ENCODE measurements around the gene PDSS2. TPM values are rescaled to one million over a fixed set of nuclear protein-coding genes. Genes with fewer than 3 reads are reported as not detected.
"Not testable (repeated sequence)": the region's sequence is repeated elsewhere in the genome, so short reads cannot be mapped to it uniquely, and the experiment has no call there.

Gene PDSS2
- total RNA-seq, 1 donor from 2014 or later: 19.3 TPM

DNA sequence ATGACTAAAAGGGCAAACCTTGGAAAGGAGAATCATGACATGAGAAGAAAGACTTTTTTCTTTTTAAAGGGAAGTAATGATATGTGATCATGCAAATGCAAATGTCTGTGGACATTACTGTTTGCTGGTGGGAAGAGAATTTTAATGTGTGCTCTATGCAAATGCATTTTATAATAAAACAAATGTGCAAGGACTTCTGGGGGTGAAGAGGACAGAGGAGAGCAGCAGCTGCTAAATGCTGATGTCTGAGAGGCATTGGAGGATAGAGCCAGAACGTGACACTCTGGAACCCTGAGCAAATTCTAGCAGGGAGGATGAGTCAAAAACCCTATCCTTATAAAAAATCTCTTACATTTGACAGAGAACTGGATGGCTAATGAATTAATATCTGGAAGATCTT lies 274.9 kb downstream of the PDSS2 start:
- H3K27ac Mint-ChIP-seq: no peak overlapping the region
- H3K9me3 Mint-ChIP-seq: no peaks in the 10 kb centered on the region
- peaks cover 13% of the 10 kb centered on the region for H3K36me3 Mint-ChIP-seq (ENCODE audit: low read depth)
- no peak for TF ChIP-seq CTCF (IDR thresholded peaks at IDR 0.05)
- H3K4me3 Mint-ChIP-seq: no peak overlapping the region
- DNase-seq (no peak), ATAC-seq (ENCODE audit: low read depth) (no peak)
- CTCF ChIA-PET: no interaction called here
- intact Hi-C loops (cut with micrococcal nuclease): no loop called here
- no peaks in the 10 kb centered on the region for H3K4me1 Mint-ChIP-seq
- POLR2A ChIA-PET: no interaction called here
- no peaks in the 10 kb centered on the region for H3K27me3 Mint-ChIP-seq

DNA sequence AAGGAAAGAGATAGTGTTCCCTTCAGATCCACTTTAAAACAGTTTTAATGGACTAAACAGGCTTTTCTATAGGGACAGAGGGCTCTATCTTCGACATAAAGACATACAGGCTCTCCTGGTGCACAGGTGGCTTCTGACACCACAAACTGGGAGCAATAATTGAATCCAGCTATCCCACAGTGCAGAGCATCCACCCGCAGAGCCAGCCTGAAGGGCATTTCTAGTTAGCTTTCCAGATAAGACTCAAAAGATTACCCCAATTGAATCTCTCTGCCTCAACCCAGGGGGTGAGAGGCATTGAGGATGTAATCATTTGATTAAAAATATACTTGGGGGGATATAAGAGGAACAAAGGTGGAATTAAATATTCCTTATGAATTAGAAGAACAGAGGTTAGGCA lies 279.3 kb downstream of the PDSS2 start:
- Mint-ChIP-seq H3K9me3 (no peaks in the 10 kb centered on the region), H3K4me3 (no peak overlapping the region), H3K4me1 (no peaks in the 10 kb centered on the region), H3K27me3 (no peaks in the 10 kb centered on the region), H3K27ac (no peak overlapping the region), H3K36me3 (ENCODE audit: low read depth) (peaks cover 7% of the 10 kb centered on the region)
- ATAC-seq (ENCODE audit: low read depth) (no peak), DNase-seq (no peak)
- ChIA-PET CTCF (no interaction called here), POLR2A (no interaction called here)
- TF ChIP-seq CTCF (IDR thresholded peaks at IDR 0.05): no peak
- intact Hi-C loops (cut with micrococcal nuclease): no loop called here

GRCh38 chr6:107179004-107179403 lies 280.4 kb downstream of the PDSS2 start:
- Mint-ChIP-seq H3K27ac (no peak overlapping the region), H3K36me3 (ENCODE audit: low read depth) (peaks cover 13% of the 10 kb centered on the region), H3K4me1 (no peaks in the 10 kb centered on the region), H3K4me3 (no peak overlapping the region), H3K9me3 (no peaks in the 10 kb centered on the region), H3K27me3 (no peaks in the 10 kb centered on the region)
- POLR2A ChIA-PET: no interaction called here
- intact Hi-C loops (cut with micrococcal nuclease): no loop called here
- DNase-seq (no peak), ATAC-seq (ENCODE audit: low read depth) (no peak)
- TF ChIP-seq CTCF (IDR thresholded peaks at IDR 0.05): no peak
- CTCF ChIA-PET: no interaction called here

DNA sequence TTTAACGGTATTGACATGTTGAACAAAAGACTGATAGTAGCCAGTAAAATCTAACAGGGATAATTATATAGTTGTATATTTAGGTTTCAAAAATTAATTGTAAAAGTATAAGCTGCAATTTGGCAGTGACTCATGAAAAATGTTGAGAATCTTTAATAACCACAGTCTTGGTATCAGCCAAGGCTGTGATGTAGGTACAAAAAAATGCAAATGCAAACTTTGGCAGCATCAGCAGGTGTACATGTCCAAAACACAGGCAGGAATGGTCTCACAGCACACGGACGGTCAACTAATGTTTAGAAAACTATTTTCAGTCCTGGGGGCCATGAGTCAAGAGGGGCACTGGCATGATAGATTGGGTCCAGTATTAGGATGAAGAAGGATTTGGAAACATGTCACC lies 285.6 kb downstream of the PDSS2 start:
- no peaks in the 10 kb centered on the region for H3K9me3 Mint-ChIP-seq
- ChIA-PET POLR2A (no interaction called here), CTCF (no interaction called here)
- intact Hi-C loops (cut with micrococcal nuclease): no loop called here
- DNase-seq (no peak), ATAC-seq (ENCODE audit: low read depth) (no peak)
- H3K36me3 Mint-ChIP-seq (ENCODE audit: low read depth): peaks cover 22% of the 10 kb centered on the region
- no peaks in the 10 kb centered on the region for H3K4me1 Mint-ChIP-seq
- TF ChIP-seq CTCF (IDR thresholded peaks at IDR 0.05): no peak
- H3K27me3 Mint-ChIP-seq: no peaks in the 10 kb centered on the region
- no peak overlapping the region for H3K27ac Mint-ChIP-seq
- H3K4me3 Mint-ChIP-seq: no peak overlapping the region

- ATAC-seq (ENCODE audit: low read depth) (no peak), DNase-seq (no peak)
- ChIA-PET CTCF (no interaction called here), POLR2A (no interaction called here)
- no peaks in the 10 kb centered on the region for H3K9me3 Mint-ChIP-seq
- no peaks in the 10 kb centered on the region for H3K27me3 Mint-ChIP-seq
- H3K36me3 Mint-ChIP-seq (ENCODE audit: low read depth): peaks cover 19% of the 10 kb centered on the region
- intact Hi-C loops (cut with micrococcal nuclease): no loop called here
- H3K4me3 Mint-ChIP-seq: no peak overlapping the region
- H3K4me1 Mint-ChIP-seq: no peaks in the 10 kb centered on the region
- H3K27ac Mint-ChIP-seq: no peak overlapping the region
- no peak for TF ChIP-seq CTCF (IDR thresholded peaks at IDR 0.05)
These were observed 287.9 kb downstream of the PDSS2 start for GRCh38 chr6:107171513-107171912.

DNA sequence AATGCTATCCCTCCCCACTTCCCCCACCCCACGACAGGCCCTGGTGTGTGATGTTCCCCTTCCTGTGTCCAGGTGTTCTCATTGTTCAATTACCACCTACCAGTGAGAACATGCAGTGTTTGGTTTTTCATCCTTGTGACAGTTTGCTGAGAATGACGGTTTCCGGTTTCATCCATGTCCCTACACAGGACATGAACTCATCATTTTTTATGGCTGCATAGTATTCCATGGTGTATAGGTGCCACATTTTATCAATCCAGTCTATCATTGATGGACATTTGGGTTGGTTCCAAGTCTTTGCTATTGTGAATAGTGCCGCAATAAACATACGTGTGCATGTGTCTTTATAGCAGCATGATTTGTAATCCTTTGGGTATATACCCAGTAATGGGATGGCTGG lies 295.1 kb downstream of the PDSS2 start:
- H3K27ac Mint-ChIP-seq; H3K4me3 Mint-ChIP-seq; H3K4me1 Mint-ChIP-seq; H3K27me3 Mint-ChIP-seq; POLR2A ChIA-PET; H3K36me3 Mint-ChIP-seq (ENCODE audit: low read depth); H3K9me3 Mint-ChIP-seq; CTCF ChIA-PET; ATAC-seq (ENCODE audit: low read depth); DNase-seq; intact Hi-C loops (cut with micrococcal nuclease): not testable (repeated sequence)

Measured in activated B cell treated with CpG ODN at 0.5 μM for 24 hours (primary cell).